Nephron progenitor cell (in vitro differentiated cells): ENCODE data around the gene TECTA.
"Not testable (repeated sequence)": the region's sequence is repeated elsewhere in the genome, so short reads cannot be mapped to it uniquely, and the experiment has no call there.

Source experiments
- DNase-seq: peaks from one replicate; pipeline ENCODE4 v3.0.0; 2021
- H3K27ac Mint-ChIP-seq: 2 replicates; pipeline ENCODE4 v1.8.0; 2021; ENCODE audit warnings: mild to moderate bottlenecking, moderate library complexity, mixed read lengths
- H3K27me3 Mint-ChIP-seq: 2 replicates; pipeline ENCODE4 v1.8.0; 2021; ENCODE audit warnings: mild to moderate bottlenecking, low read depth, mixed read lengths; ENCODE audit not compliant: poor library complexity
- H3K36me3 Mint-ChIP-seq: 2 replicates; pipeline ENCODE4 v1.8.0; 2021; ENCODE audit warnings: low read depth, mixed read lengths
- H3K4me1 Mint-ChIP-seq: 2 replicates; pipeline ENCODE4 v1.8.0; 2021; ENCODE audit warnings: mixed read lengths
- H3K4me3 Mint-ChIP-seq: 2 replicates; pipeline ENCODE4 v1.8.0; 2021; ENCODE audit warnings: mild to moderate bottlenecking, moderate library complexity, mixed read lengths
- H3K9me3 Mint-ChIP-seq: 2 replicates; pipeline ENCODE4 v1.8.0; 2021; ENCODE audit warnings: mild to moderate bottlenecking, moderate library complexity, mixed read lengths
- TF ChIP-seq, protein P1 (sequence below): fragments of 200-600 bp; sonication (generic); IDR thresholded peaks from 2 replicates; pipeline ENCODE4 v1.5.0; 2021; ENCODE audit warnings: antibody characterized with exemption

The TECTA gene

DNA sequence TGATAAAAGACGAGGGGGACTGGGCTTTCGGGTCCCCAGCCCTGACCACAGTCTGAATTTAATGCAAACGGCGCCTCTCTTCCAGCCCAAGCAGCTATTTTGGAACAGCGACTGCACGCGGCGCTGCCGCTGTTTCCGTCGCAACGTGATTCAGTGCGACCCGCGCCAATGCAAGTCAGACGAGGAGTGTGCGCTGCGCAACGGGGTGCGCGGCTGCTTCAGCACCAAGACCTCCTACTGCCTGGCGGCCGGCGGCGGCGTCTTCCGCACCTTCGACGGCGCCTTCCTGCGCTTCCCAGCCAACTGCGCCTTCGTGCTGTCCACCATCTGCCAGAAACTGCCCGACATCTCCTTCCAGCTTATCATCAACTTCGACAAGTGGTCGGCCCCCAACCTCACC, 56.7 kb downstream of the TECTA start:
- Mint-ChIP-seq H3K4me3 (no peak overlapping the region), H3K9me3 (no peaks in the 10 kb centered on the region), H3K4me1 (no peaks in the 10 kb centered on the region), H3K36me3 (no peaks in the 10 kb centered on the region), H3K27me3 (peaks cover 15% of the 10 kb centered on the region), H3K27ac (no peak overlapping the region)
- TF ChIP-seq, protein P1, sequence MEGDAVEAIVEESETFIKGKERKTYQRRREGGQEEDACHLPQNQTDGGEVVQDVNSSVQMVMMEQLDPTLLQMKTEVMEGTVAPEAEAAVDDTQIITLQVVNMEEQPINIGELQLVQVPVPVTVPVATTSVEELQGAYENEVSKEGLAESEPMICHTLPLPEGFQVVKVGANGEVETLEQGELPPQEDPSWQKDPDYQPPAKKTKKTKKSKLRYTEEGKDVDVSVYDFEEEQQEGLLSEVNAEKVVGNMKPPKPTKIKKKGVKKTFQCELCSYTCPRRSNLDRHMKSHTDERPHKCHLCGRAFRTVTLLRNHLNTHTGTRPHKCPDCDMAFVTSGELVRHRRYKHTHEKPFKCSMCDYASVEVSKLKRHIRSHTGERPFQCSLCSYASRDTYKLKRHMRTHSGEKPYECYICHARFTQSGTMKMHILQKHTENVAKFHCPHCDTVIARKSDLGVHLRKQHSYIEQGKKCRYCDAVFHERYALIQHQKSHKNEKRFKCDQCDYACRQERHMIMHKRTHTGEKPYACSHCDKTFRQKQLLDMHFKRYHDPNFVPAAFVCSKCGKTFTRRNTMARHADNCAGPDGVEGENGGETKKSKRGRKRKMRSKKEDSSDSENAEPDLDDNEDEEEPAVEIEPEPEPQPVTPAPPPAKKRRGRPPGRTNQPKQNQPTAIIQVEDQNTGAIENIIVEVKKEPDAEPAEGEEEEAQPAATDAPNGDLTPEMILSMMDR: no peak
- DNase-seq: no peak

DNA sequence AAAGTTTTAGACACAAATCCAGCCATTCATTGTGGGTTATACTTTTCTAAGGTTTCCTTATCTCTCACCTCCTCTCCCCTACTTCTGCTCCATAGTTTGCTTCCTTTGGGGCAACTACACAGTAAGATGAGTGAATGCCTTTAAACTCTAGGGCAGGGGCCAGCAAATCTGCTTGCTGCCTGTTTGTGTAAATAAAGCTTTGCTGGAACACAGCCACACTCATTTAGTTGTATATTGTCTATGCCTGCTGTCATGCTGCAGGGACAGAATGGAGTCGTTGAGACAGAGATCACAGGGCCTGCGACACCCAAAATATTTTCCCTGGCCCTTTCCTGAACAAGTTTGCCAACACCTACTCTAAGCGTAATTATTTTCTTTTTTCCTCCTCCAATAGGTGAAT, 58.7 kb downstream of the TECTA start:
- no peak overlapping the region for H3K4me3 Mint-ChIP-seq
- TF ChIP-seq, protein P1: no peak
- no peaks in the 10 kb centered on the region for H3K36me3 Mint-ChIP-seq
- H3K9me3 Mint-ChIP-seq: no peaks in the 10 kb centered on the region
- H3K27ac Mint-ChIP-seq: peak overlapping the region; percentile 79
- peaks cover 8% of the 10 kb centered on the region for H3K27me3 Mint-ChIP-seq
- H3K4me1 Mint-ChIP-seq: no peaks in the 10 kb centered on the region
- DNase-seq: no peak

DNA sequence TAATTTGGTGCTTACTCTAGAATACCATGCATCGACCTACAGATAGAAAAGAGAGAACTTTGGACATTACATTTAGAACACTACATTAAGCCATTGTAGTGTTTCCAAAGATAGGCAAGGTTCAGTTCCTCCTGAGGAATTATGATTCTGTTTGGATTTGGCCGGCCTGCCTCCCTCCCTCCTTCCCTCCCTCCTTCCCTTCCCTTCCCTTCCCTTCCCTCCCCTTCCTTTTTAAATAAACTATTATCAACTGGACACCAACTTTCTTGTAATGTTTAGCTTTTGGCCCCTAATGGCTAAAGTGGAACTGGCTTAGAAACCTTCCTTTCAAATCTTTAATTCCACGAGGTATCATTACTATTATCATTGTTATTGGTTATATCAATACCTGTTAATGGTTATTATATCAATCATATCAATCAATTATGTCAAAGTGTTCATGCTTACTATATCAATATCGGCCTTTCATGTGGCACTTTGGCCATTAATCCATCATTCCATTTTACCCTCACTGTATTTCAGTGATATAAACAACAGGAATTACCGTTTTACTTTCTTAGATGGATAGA, 60.4 kb downstream of the TECTA start:
- Mint-ChIP-seq H3K9me3 (no peaks in the 10 kb centered on the region), H3K36me3 (no peaks in the 10 kb centered on the region), H3K27ac (no peak overlapping the region), H3K4me3 (no peak overlapping the region), H3K27me3 (peaks cover 11% of the 10 kb centered on the region), H3K4me1 (no peaks in the 10 kb centered on the region)
- TF ChIP-seq, protein P1: no peak
- DNase-seq: no peak

DNA sequence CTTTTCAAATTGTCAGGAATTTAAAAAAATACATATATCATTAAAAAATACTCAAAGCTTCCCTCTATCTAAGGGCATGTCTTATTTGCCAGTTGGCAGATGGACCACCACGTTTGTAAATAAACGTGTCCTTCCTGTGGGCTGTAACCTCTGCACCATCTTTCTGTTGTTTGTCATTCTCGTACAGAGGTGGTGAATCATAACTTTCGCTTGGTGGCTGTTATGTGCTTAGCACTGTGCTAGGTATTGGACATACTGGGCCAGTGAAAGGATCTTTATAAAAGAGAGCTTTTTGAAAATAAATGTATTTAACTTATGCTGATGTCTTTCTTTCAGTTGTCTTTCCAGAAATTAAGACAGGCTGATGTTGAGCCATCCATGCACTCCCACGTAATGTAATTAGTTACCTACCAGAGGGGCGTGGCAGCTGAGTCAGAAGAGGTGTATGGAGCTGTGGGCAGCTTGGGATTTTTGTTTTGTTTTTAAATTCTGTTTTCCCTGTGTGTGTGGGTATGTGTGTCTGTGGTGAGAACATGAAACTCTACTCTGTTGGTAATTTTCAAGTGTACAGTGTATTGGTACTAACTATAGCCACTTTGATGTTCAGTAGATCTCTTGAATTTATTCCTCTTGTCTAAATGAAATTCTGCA, 62.7 kb downstream of the TECTA start:
- H3K36me3 Mint-ChIP-seq: no peaks in the 10 kb centered on the region
- peaks cover 11% of the 10 kb centered on the region for H3K27me3 Mint-ChIP-seq
- H3K4me1 Mint-ChIP-seq: no peaks in the 10 kb centered on the region
- DNase-seq: no peak
- TF ChIP-seq, protein P1: no peak
- H3K27ac Mint-ChIP-seq: no peak overlapping the region
- H3K4me3 Mint-ChIP-seq: no peak overlapping the region
- no peaks in the 10 kb centered on the region for H3K9me3 Mint-ChIP-seq

DNA sequence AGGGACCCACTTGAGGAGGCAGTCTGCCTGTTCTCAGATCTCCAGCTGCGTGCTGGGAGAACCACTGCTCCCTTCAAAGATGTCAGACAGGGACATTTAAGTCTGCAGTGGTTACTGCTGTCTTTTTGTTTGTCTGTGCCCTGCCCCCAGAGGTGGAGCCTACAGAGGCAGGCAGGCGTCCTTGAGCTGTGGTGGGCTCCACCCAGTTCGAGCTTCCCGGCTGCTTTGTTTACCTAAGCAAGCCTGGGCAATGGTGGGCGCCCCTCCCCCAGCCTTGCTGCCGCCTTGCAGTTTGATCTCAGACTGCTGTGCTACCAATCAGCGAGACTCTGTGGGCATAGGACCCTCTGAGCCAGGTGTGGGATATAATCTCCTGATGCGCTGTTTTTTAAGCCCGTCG, 76.6 kb downstream of the TECTA start:
- H3K4me1 Mint-ChIP-seq, DNase-seq, H3K27ac Mint-ChIP-seq, H3K4me3 Mint-ChIP-seq, H3K27me3 Mint-ChIP-seq: not testable (repeated sequence)
- Mint-ChIP-seq H3K36me3 (peaks cover 39% of the 10 kb centered on the region), H3K9me3 (peaks cover 60% of the 10 kb centered on the region)

DNA sequence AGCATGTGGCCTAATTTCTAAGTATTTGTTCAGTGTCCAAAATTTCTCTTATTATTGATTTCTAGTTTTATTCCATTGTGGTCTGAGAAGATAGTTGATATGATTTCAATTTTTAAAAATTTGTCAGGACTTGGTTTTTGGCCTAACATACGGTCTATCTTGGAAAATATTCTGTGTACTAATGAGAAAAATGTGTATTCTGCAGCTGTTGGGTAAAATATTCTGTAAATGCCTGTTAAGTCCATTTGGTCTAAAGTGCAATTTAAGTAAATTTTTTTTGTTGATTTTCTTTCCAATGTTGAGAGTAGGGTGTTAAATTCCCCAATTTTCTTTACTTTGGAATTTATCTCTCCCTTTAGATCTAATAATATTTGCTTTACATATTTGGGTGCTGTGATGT, 78.3 kb downstream of the TECTA start:
- TF ChIP-seq, protein P1: no peak
- H3K36me3 Mint-ChIP-seq: peaks cover 39% of the 10 kb centered on the region
- no peak overlapping the region for H3K4me3 Mint-ChIP-seq
- no peak for DNase-seq
- H3K9me3 Mint-ChIP-seq: peaks cover 60% of the 10 kb centered on the region
- H3K27me3 Mint-ChIP-seq: peaks cover 4% of the 10 kb centered on the region
- H3K4me1 Mint-ChIP-seq: no peaks in the 10 kb centered on the region
- H3K27ac Mint-ChIP-seq: no peak overlapping the region
